ENCODE measurements around the gene CXCR1.

CXCR1 gene

GRCh38 chr2:218146056-218146455, 20.7 kb downstream of the CXCR1 start:
- Histone ChIP-seq H3K36me3 (ENCODE audit: control insufficient read depth in 1 of 2, insufficient read depth in 2 of 2, low read length in 2 of 2) (no peaks in the 10 kb centered on the region), H2BK120ac (ENCODE audit: insufficient read depth, low read length, poor library complexity) (no peak overlapping the region)
- no peak for DNase-seq

GRCh38 chr2:218145124-218145523, 21.6 kb downstream of the CXCR1 start:
- Histone ChIP-seq H2BK5ac (ENCODE audit: low read depth, low read length, poor library complexity) (no peak overlapping the region), H3K4me2 (ENCODE audit: low read length) (no peak overlapping the region), H2BK120ac (ENCODE audit: insufficient read depth, low read length, poor library complexity) (no peak overlapping the region), H3K27ac (ENCODE audit: low read depth, low read length) (no peak overlapping the region), H4K8ac (ENCODE audit: low read depth, low read length) (no peak overlapping the region), H2AK5ac (ENCODE audit: low read length) (no peak overlapping the region), H3K9ac (ENCODE audit: low read length) (no peak overlapping the region), H3K18ac (ENCODE audit: low read length) (no peak overlapping the region), H3K36me3 (ENCODE audit: control insufficient read depth in 1 of 2, insufficient read depth in 2 of 2, low read length in 2 of 2) (no peaks in the 10 kb centered on the region), H3K79me1 (ENCODE audit: low read length) (no peaks in the 10 kb centered on the region), H4K91ac (ENCODE audit: low read depth, low read length) (no peak overlapping the region), H3K14ac (ENCODE audit: low read length) (no peak overlapping the region), H3K4me1 (ENCODE audit: control insufficient read depth in 1 of 2, insufficient read depth in 2 of 2, low read length in 2 of 2) (peaks cover 4 to 7% of the 10 kb centered on the region in 2 experiments), H4K12ac (ENCODE audit: low read depth, low read length) (no peak overlapping the region), H3K4me3 (ENCODE audit: low read depth, low read length) (no peak overlapping the region), H3K27me3 (ENCODE audit: insufficient read depth, low read length) (no peaks in the 10 kb centered on the region), H3K4ac (ENCODE audit: low read depth, low read length) (no peak overlapping the region), H2BK12ac (ENCODE audit: low read length) (no peak overlapping the region), H3K9me3 (ENCODE audit: insufficient read depth, low read depth, low read length) (peaks cover 5% of the 10 kb centered on the region), H3K23ac (ENCODE audit: low read length) (no peak overlapping the region), H2AFZ (ENCODE audit: insufficient read depth, low read length, poor library complexity) (no peak overlapping the region), H3K79me2 (ENCODE audit: control insufficient read depth, insufficient read depth, low read length, poor library complexity) (no peaks in the 10 kb centered on the region)
- no CpG with 5 or more reads among the region's 3 CpGs for WGBS (ENCODE audit: extremely low coverage, insufficient coverage, insufficient read length)
- no peak for DNase-seq

More at GRCh38 chr2:218146056-218146455, 20.7 kb downstream of the CXCR1 start:
- Histone ChIP-seq H3K79me1 (ENCODE audit: low read length) (no peaks in the 10 kb centered on the region), H4K8ac (ENCODE audit: low read depth, low read length) (no peak overlapping the region), H4K12ac (ENCODE audit: low read depth, low read length) (no peak overlapping the region), H3K4me3 (ENCODE audit: low read depth, low read length) (no peak overlapping the region), H2AK5ac (ENCODE audit: low read length) (no peak overlapping the region), H3K9ac (ENCODE audit: low read length) (no peak overlapping the region), H3K14ac (ENCODE audit: low read length) (no peak overlapping the region), H2AFZ (ENCODE audit: insufficient read depth, low read length, poor library complexity) (no peak overlapping the region), H2BK5ac (ENCODE audit: low read depth, low read length, poor library complexity) (no peak overlapping the region), H3K18ac (ENCODE audit: low read length) (no peak overlapping the region), H3K23ac (ENCODE audit: low read length) (no peak overlapping the region), H3K27ac (ENCODE audit: low read depth, low read length) (no peak overlapping the region), H4K91ac (ENCODE audit: low read depth, low read length) (no peak overlapping the region), H3K79me2 (ENCODE audit: control insufficient read depth, insufficient read depth, low read length, poor library complexity) (no peaks in the 10 kb centered on the region), H3K9me3 (ENCODE audit: insufficient read depth, low read depth, low read length) (peaks cover 5% of the 10 kb centered on the region), H3K4me1 (ENCODE audit: control insufficient read depth in 1 of 2, insufficient read depth in 2 of 2, low read length in 2 of 2) (peaks cover 4 to 7% of the 10 kb centered on the region in 2 experiments), H3K4me2 (ENCODE audit: low read length) (no peak overlapping the region), H3K4ac (ENCODE audit: low read depth, low read length) (no peak overlapping the region), H2BK12ac (ENCODE audit: low read length) (no peak overlapping the region), H3K27me3 (ENCODE audit: insufficient read depth, low read length) (no peaks in the 10 kb centered on the region)

- Histone ChIP-seq H3K27ac (ENCODE audit: low read depth, low read length) (no peak overlapping the region), H2AFZ (ENCODE audit: insufficient read depth, low read length, poor library complexity) (no peak overlapping the region), H3K9ac (ENCODE audit: low read length) (peak overlapping the region; percentile 49), H2BK120ac (ENCODE audit: insufficient read depth, low read length, poor library complexity) (no peak overlapping the region), H2BK5ac (ENCODE audit: low read depth, low read length, poor library complexity) (no peak overlapping the region), H3K4me1 (ENCODE audit: control insufficient read depth in 1 of 2, insufficient read depth in 2 of 2, low read length in 2 of 2) (no peaks in the 10 kb centered on the region), H2AK5ac (ENCODE audit: low read length) (no peak overlapping the region), H3K4me3 (ENCODE audit: low read depth, low read length) (no peak overlapping the region), H3K4me2 (ENCODE audit: low read length) (no peak overlapping the region), H3K79me2 (ENCODE audit: control insufficient read depth, insufficient read depth, low read length, poor library complexity) (no peaks in the 10 kb centered on the region), H3K79me1 (ENCODE audit: low read length) (no peaks in the 10 kb centered on the region), H3K14ac (ENCODE audit: low read length) (no peak overlapping the region), H3K23ac (ENCODE audit: low read length) (no peak overlapping the region), H3K9me3 (ENCODE audit: insufficient read depth, low read depth, low read length) (peaks cover 12% of the 10 kb centered on the region), H2BK12ac (ENCODE audit: low read length) (no peak overlapping the region), H3K4ac (ENCODE audit: low read depth, low read length) (no peak overlapping the region), H3K36me3 (ENCODE audit: control insufficient read depth in 1 of 2, insufficient read depth in 2 of 2, low read length in 2 of 2) (no peaks in the 10 kb centered on the region), H4K12ac (ENCODE audit: low read depth, low read length) (no peak overlapping the region), H3K18ac (ENCODE audit: low read length) (no peak overlapping the region), H4K91ac (ENCODE audit: low read depth, low read length) (no peak overlapping the region), H4K8ac (ENCODE audit: low read depth, low read length) (no peak overlapping the region), H3K27me3 (ENCODE audit: insufficient read depth, low read length) (no peaks in the 10 kb centered on the region)
- WGBS (ENCODE audit: extremely low coverage, insufficient coverage, insufficient read length), result no CpG with 5 or more reads among the region's 4 CpGs
- no peak for DNase-seq
Observed at GRCh38 chr2:218138047-218138446, 28.7 kb downstream of the CXCR1 start.

GRCh38 chr2:218137514-218137913, 29.2 kb downstream of the CXCR1 start:
- Histone ChIP-seq H2BK5ac (ENCODE audit: low read depth, low read length, poor library complexity) (no peak overlapping the region), H3K4me3 (ENCODE audit: low read depth, low read length) (no peak overlapping the region), H3K79me1 (ENCODE audit: low read length) (no peaks in the 10 kb centered on the region), H3K14ac (ENCODE audit: low read length) (no peak overlapping the region), H2AK5ac (ENCODE audit: low read length) (no peak overlapping the region), H3K9me3 (ENCODE audit: insufficient read depth, low read depth, low read length) (peaks cover 12% of the 10 kb centered on the region), H3K36me3 (ENCODE audit: control insufficient read depth in 1 of 2, insufficient read depth in 2 of 2, low read length in 2 of 2) (no peaks in the 10 kb centered on the region), H3K4ac (ENCODE audit: low read depth, low read length) (no peak overlapping the region), H3K23ac (ENCODE audit: low read length) (no peak overlapping the region), H3K27me3 (ENCODE audit: insufficient read depth, low read length) (no peaks in the 10 kb centered on the region), H3K18ac (ENCODE audit: low read length) (no peak overlapping the region), H3K4me2 (ENCODE audit: low read length) (no peak overlapping the region), H4K91ac (ENCODE audit: low read depth, low read length) (no peak overlapping the region), H3K79me2 (ENCODE audit: control insufficient read depth, insufficient read depth, low read length, poor library complexity) (no peaks in the 10 kb centered on the region), H4K8ac (ENCODE audit: low read depth, low read length) (no peak overlapping the region), H3K9ac (ENCODE audit: low read length) (no peak overlapping the region), H2AFZ (ENCODE audit: insufficient read depth, low read length, poor library complexity) (no peak overlapping the region), H2BK120ac (ENCODE audit: insufficient read depth, low read length, poor library complexity) (no peak overlapping the region), H4K12ac (ENCODE audit: low read depth, low read length) (no peak overlapping the region), H3K4me1 (ENCODE audit: control insufficient read depth in 1 of 2, insufficient read depth in 2 of 2, low read length in 2 of 2) (no peaks in the 10 kb centered on the region), H2BK12ac (ENCODE audit: low read length) (no peak overlapping the region), H3K27ac (ENCODE audit: low read depth, low read length) (no peak overlapping the region)
- no peak for DNase-seq
- no CpG with 5 or more reads among the region's 3 CpGs for WGBS (ENCODE audit: extremely low coverage, insufficient coverage, insufficient read length)
